Natural killer cell (primary cell): ENCODE data around the gene NANP. TPM values are rescaled to one million over a fixed set of nuclear protein-coding genes. Genes with fewer than 3 reads are reported as not detected.

ENCODE experiments used
- total RNA-seq, 4 donors: library from RNA; stranded (reverse); fragments of 120-200 nt in 1 of 4; gene quantifications; one replicate each; pipeline versions ENCODE4 v1.2.3 to v1.2.4, GENCODE V29; 2013 to 2022

Gene NANP
- total RNA-seq, 3 donors from 2014 or later (not counting 1 experiment from before 2014, with no cell fraction given), result 3.1 to 4.0 (median 3.2) TPM

Other genes with a start within 250 kb of the NANP start
- gene ABHD12, start 233.2 kb downstream of the NANP start, total RNA-seq, result 10 to 100 TPM; 28.5 to 34.6 (median 34.5) TPM
- 1 to 10 TPM; 1.3 to 1.5 (median 1.4) TPM for gene GINS1, start 216.3 kb downstream of the NANP start, total RNA-seq
- gene NINL, start 38.5 kb downstream of the NANP start, total RNA-seq, result 1 to 10 TPM; 3.1 to 6.9 (median 4.9) TPM
- 10 to 100 TPM; 17.6 to 25.3 (median 18.0) TPM for gene ZNF337, start 72.8 kb upstream of the NANP start, total RNA-seq